Keratinocyte (primary cell): ENCODE results near the gene IL17RD. TPM values are rescaled to one million over a fixed set of nuclear protein-coding genes. Genes with fewer than 3 reads are reported as not detected.

Source experiments
- DNase-seq: peaks from one replicate; pipeline ENCODE4 v3.0.0-alpha.2; 2011; ENCODE audit warnings: low read depth, missing footprints, low spot score
- FAIRE-seq: peaks from 2 replicates; lab custom pipeline; 2011; peaks lifted over from hg19 to GRCh38; lab: Jason Lieb, UNC
- H2AFZ ChIP-seq: 2 replicates; pipeline ENCODE4 v1.6.0; 2012; ENCODE audit warnings: low read length, control low read depth, inconsistent platforms; ENCODE audit not compliant: control insufficient read depth
- H3K27ac ChIP-seq: 2 replicates; pipeline ENCODE4 v1.5.1; 2011; ENCODE audit warnings: low read length; ENCODE audit not compliant: control insufficient read depth, insufficient read depth
- H3K27me3 ChIP-seq: 3 replicates; pipeline ENCODE4 v1.6.0; 2011; ENCODE audit warnings: low read length; ENCODE audit not compliant: control insufficient read depth, insufficient read depth; ENCODE audit errors: extremely low read depth
- H3K36me3 ChIP-seq, 2 experiments: 2 replicates in 1 of 2; 3 replicates in 1 of 2; pipeline ENCODE4 v1.5.1; 2011; ENCODE audit warnings: low read length in 2 of 2, mild to moderate bottlenecking in 1 of 2; ENCODE audit not compliant: control insufficient read depth in 2 of 2, insufficient read depth in 2 of 2; ENCODE audit errors: extremely low read depth in 1 of 2
- H3K4me1 ChIP-seq: 3 replicates; pipeline ENCODE4 v1.5.1; 2011; ENCODE audit warnings: low read length; ENCODE audit not compliant: control insufficient read depth, insufficient read depth; ENCODE audit errors: extremely low read depth
- H3K4me2 ChIP-seq: 3 replicates; pipeline ENCODE4 v1.6.0; 2011; ENCODE audit warnings: low read depth, low read length; ENCODE audit not compliant: control insufficient read depth, insufficient read depth; ENCODE audit errors: extremely low read depth
- H3K4me3 ChIP-seq, 3 experiments: fragments of 200-600 bp in 1 of 3; sonication (generic) in 1 of 3; 2 replicates in 2 of 3; 3 replicates in 1 of 3; pipeline ENCODE4 v1.5.1; 2011 to 2016; ENCODE audit warnings: low read length in 3 of 3, mild to moderate bottlenecking in 3 of 3, control low read depth in 2 of 3, inconsistent platforms in 1 of 3, low read depth in 1 of 3, mixed read lengths in 1 of 3, mixed run types in 1 of 3, moderate library complexity in 1 of 3; ENCODE audit not compliant: control insufficient read depth in 2 of 3, insufficient read depth in 2 of 3; ENCODE audit errors: extremely low read depth in 1 of 3
- H3K79me2 ChIP-seq: 2 replicates; pipeline ENCODE4 v1.6.0; 2012; ENCODE audit warnings: low read length; ENCODE audit not compliant: control insufficient read depth, insufficient read depth
- H3K9ac ChIP-seq: 3 replicates; pipeline ENCODE4 v1.6.0; 2011; ENCODE audit warnings: low read length; ENCODE audit not compliant: control insufficient read depth, insufficient read depth; ENCODE audit errors: extremely low read depth
- H3K9me1 ChIP-seq: 3 replicates; pipeline ENCODE4 v1.6.0; 2011; ENCODE audit warnings: low read length; ENCODE audit not compliant: control insufficient read depth, insufficient read depth; ENCODE audit errors: extremely low read depth
- H3K9me3 ChIP-seq: 2 replicates; pipeline ENCODE4 v1.5.1; 2012; ENCODE audit warnings: low read depth, low read length; ENCODE audit not compliant: control insufficient read depth
- H4K20me1 ChIP-seq: 3 replicates; pipeline ENCODE4 v1.6.0; 2011; ENCODE audit warnings: low read length; ENCODE audit not compliant: control insufficient read depth, insufficient read depth; ENCODE audit errors: extremely low read depth
- CTCF ChIP-seq, 3 experiments: IDR thresholded peaks in 1 of 3; conservative IDR thresholded peaks in 1 of 3; optimal IDR thresholded peaks in 1 of 3; 2 replicates in 2 of 3; 3 replicates in 1 of 3; pipeline versions ENCODE3 to v1.5.1; 2011; ENCODE audit warnings: low read length in 3 of 3, mild to moderate bottlenecking in 3 of 3, moderate library complexity in 2 of 3, control low read depth in 1 of 3, inconsistent platforms in 1 of 3; ENCODE audit not compliant: insufficient read depth in 2 of 3; ENCODE audit errors: extremely low read depth in 1 of 3
- EZH2 ChIP-seq: IDR thresholded peaks from one replicate; pipeline ENCODE4 v1.6.1; 2012; ENCODE audit warnings: inconsistent platforms, mild to moderate bottlenecking, low read length, moderate library complexity
- dilution Hi-C: fragments of 300-500 bp; cut with MboI; formaldehyde crosslinking; loops from one replicate; pipeline ENCODE4 v1.7.0; 2020; ENCODE audit warnings: low sequenced_read_pairs; ENCODE audit not compliant: extremely low pct_ligation_motif_present
- polyA plus RNA-seq, 5 experiments: library from polyadenylated mRNA; depleted of rRNA in 3 of 5; stranded (reverse) in 3 of 5; stranded (forward) in 1 of 5; unstranded in 1 of 5; fragments of >200 nt; gene quantifications; 1 replicate in 1 of 5; 2 replicates in 3 of 5; 3 replicates in 1 of 5; pipeline versions ENCODE4 v1.2.1 to v1.2.3, GENCODE V29; 2011 to 2012; ENCODE audit warnings: missing spikeins in 2 of 5, low read depth in 1 of 5, low replicate concordance in 1 of 5

The IL17RD gene
- polyA plus RNA-seq, 1 donor (not counting 4 experiments of a cell fraction or from before 2014, with no cell fraction given): 1.4 TPM

- TF ChIP-seq EZH2 (no peak), CTCF (optimal IDR thresholded peaks at IDR 0.05 in 1 of 3, IDR thresholded peaks at IDR 0.05 in 1 of 3, conservative IDR thresholded peaks at IDR 0.05 in 1 of 3; ENCODE audit: extremely low read depth in 1 of 3, insufficient read depth in 2 of 3, low read length in 3 of 3) (no peak)
- no peak overlapping the region for H3K4me3 ChIP-seq
- no peaks in the 10 kb centered on the region for H3K36me3 ChIP-seq
- no peak overlapping the region for H3K4me2 ChIP-seq
- H3K9me3 ChIP-seq: no peaks in the 10 kb centered on the region
- H4K20me1 ChIP-seq: no peaks in the 10 kb centered on the region
- H3K79me2 ChIP-seq: no peaks in the 10 kb centered on the region
- DNase-seq: no peak
- H3K9me1 ChIP-seq: no peaks in the 10 kb centered on the region
- H3K27ac ChIP-seq: no peak overlapping the region
- H3K4me1 ChIP-seq: peaks cover 8% of the 10 kb centered on the region
- peaks cover 7% of the 10 kb centered on the region for H3K27me3 ChIP-seq
- H3K9ac ChIP-seq: no peak overlapping the region
- H2AFZ ChIP-seq: no peak overlapping the region
- dilution Hi-C loops: no loop called here
- FAIRE-seq: no peak
Observed at GRCh38 chr3:57173687-57174086, 8.5 kb upstream of the IL17RD start.

GRCh38 chr3:57170946-57171345 lies 5.8 kb upstream of the IL17RD start:
- no peak overlapping the region for H3K27ac ChIP-seq
- no peaks in the 10 kb centered on the region for H3K79me2 ChIP-seq
- no peak for FAIRE-seq
- H3K9me3 ChIP-seq: no peaks in the 10 kb centered on the region
- no peak overlapping the region for H3K4me3 ChIP-seq
- DNase-seq: no peak
- TF ChIP-seq CTCF (optimal IDR thresholded peaks at IDR 0.05 in 1 of 3, IDR thresholded peaks at IDR 0.05 in 1 of 3, conservative IDR thresholded peaks at IDR 0.05 in 1 of 3; ENCODE audit: extremely low read depth in 1 of 3, insufficient read depth in 2 of 3, low read length in 3 of 3) (no peak), EZH2 (no peak)
- no peak overlapping the region for H3K9ac ChIP-seq
- H2AFZ ChIP-seq: no peak overlapping the region
- H3K27me3 ChIP-seq: peaks cover 9% of the 10 kb centered on the region
- peaks cover 8% of the 10 kb centered on the region for H3K4me1 ChIP-seq
- no peaks in the 10 kb centered on the region for H3K36me3 ChIP-seq
- dilution Hi-C loops: no loop called here
- no peak overlapping the region for H3K4me2 ChIP-seq
- H3K9me1 ChIP-seq: no peaks in the 10 kb centered on the region
- no peaks in the 10 kb centered on the region for H4K20me1 ChIP-seq
